NT2/D1 (cell line): ENCODE data around the gene PBOV1.

Source experiments
- SUZ12 ChIP-seq: IDR thresholded peaks from 2 replicates; pipeline ENCODE4 v1.6.1; 2011; ENCODE audit not compliant: insufficient read length, insufficient read depth; ENCODE audit errors: extremely low read depth
- ZNF274 ChIP-seq: IDR thresholded peaks from 2 replicates; pipeline ENCODE4 v1.6.1; 2011; ENCODE audit warnings: mild to moderate bottlenecking, low read depth, low read length

DNA sequence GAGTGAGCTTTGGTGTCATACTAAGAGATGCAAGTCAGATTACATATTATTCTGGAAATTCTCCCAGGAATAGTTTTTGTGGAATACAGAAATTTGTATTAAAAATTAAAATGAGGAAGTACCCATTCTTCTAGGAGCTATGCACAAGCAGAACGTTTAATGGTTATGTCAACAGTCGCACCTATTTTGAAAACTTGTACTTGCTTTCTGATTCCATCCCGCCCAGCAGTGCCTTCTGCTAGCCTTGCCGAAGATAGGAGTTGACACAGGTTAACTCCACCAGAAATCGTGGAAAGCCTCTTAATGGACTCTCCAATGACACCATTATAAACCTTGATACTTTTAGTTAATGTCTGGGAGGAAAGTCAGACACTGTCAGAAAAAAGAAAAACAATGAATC lies 6.7 kb downstream of the PBOV1 start:
- TF ChIP-seq ZNF274 (no peak), SUZ12 (no peak)
